Fibroblast of lung (primary cell): ENCODE measurements around the gene HOXC5. TPM values are rescaled to one million over a fixed set of nuclear protein-coding genes. Genes with fewer than 3 reads are reported as not detected.

Experiments
- DNase-seq, 2 donors: peaks; one replicate each; pipeline versions ENCODE4 v3.0.0 to v3.0.0-alpha.2; 2010; ENCODE audit warnings: low read depth in 2 of 2
- H2AFZ ChIP-seq: 2 replicates; pipeline ENCODE4 v1.5.1; 2012; ENCODE audit warnings: low read length, control low read depth, inconsistent platforms
- H3K27ac ChIP-seq: 2 replicates; pipeline ENCODE4 v1.5.1; 2011; ENCODE audit warnings: low read length, control low read depth; ENCODE audit not compliant: insufficient read depth
- H3K27me3 ChIP-seq: 2 replicates; pipeline ENCODE4 v1.5.1; 2011; ENCODE audit warnings: mild to moderate bottlenecking, low read length; ENCODE audit not compliant: control insufficient read depth, insufficient read depth
- H3K36me3 ChIP-seq: 2 replicates; pipeline ENCODE4 v1.5.1; 2011; ENCODE audit warnings: low read length; ENCODE audit not compliant: control insufficient read depth, insufficient read depth
- H3K4me1 ChIP-seq: 2 replicates; pipeline ENCODE4 v1.5.1; 2011; ENCODE audit warnings: low read length; ENCODE audit not compliant: control insufficient read depth, insufficient read depth; ENCODE audit errors: extremely low read depth
- H3K4me2 ChIP-seq: 2 replicates; pipeline ENCODE4 v1.5.1; 2011; ENCODE audit warnings: low read length, control low read depth; ENCODE audit not compliant: insufficient read depth; ENCODE audit errors: extremely low read depth
- H3K4me3 ChIP-seq, 4 experiments: fragments of 200-600 bp in 1 of 4; sonication (generic) in 1 of 4; replicated peaks in 1 of 4; 2 replicates each; pipeline ENCODE4 v1.5.1; 2011 to 2016; ENCODE audit warnings: low read length in 4 of 4, low read depth in 3 of 4, mild to moderate bottlenecking in 3 of 4, control low read depth in 2 of 4, inconsistent platforms in 1 of 4, mixed read lengths in 1 of 4; ENCODE audit not compliant: insufficient read depth in 1 of 4; ENCODE audit errors: control extremely low read depth in 1 of 4
- H3K79me2 ChIP-seq: 2 replicates; pipeline ENCODE4 v1.5.1; 2012; ENCODE audit warnings: mild to moderate bottlenecking, low read length, inconsistent platforms; ENCODE audit not compliant: control insufficient read depth, insufficient read depth
- H3K9ac ChIP-seq: 2 replicates; pipeline ENCODE4 v1.5.1; 2011; ENCODE audit warnings: mild to moderate bottlenecking, low read length, control low read depth; ENCODE audit not compliant: insufficient read depth
- H3K9me3 ChIP-seq: 2 replicates; pipeline ENCODE4 v1.5.1; 2012; ENCODE audit warnings: low read depth, low read length; ENCODE audit not compliant: control insufficient read depth, insufficient read depth
- H4K20me1 ChIP-seq: 2 replicates; pipeline ENCODE4 v1.5.1; 2011; ENCODE audit warnings: low read length; ENCODE audit not compliant: control insufficient read depth, insufficient read depth; ENCODE audit errors: extremely low read depth
- EZH2 ChIP-seq: IDR thresholded peaks from 2 replicates; pipeline ENCODE4 v1.5.1; 2012; ENCODE audit warnings: low read length, control low read depth, mild to moderate bottlenecking; ENCODE audit errors: missing control alignments
- polyA plus RNA-seq, 2 donors: library from polyadenylated mRNA; depleted of rRNA in 1 of 2; stranded (reverse) in 1 of 2; unstranded in 1 of 2; fragments of >200 nt; gene quantifications; 2 replicates each; pipeline ENCODE4 v1.2.1, GENCODE V29; 2011 to 2012; ENCODE audit warnings: missing spikeins in 1 of 2
- total RNA-seq: library from RNA; depleted of rRNA; stranded (reverse); fragments of >200 nt; gene quantifications from 2 replicates; pipeline ENCODE4 v1.2.1, GENCODE V29; 2014
- TF ChIP-seq, protein P1 (sequence below), 2 donors: IDR thresholded peaks in 1 of 2; conservative IDR thresholded peaks in 1 of 2; 1 replicate in 1 of 2; 2 replicates in 1 of 2; pipeline ENCODE4 v1.5.1; 2011 to 2012; ENCODE audit warnings: low read length in 2 of 2, control low read depth in 1 of 2, inconsistent platforms in 1 of 2, low read depth in 1 of 2, mild to moderate bottlenecking in 1 of 2

Gene HOXC5
- total and polyA plus RNA-seq, 2 donors (not counting 1 experiment from before 2014, with no cell fraction given): under 0.01 to 0.07 TPM

DNA sequence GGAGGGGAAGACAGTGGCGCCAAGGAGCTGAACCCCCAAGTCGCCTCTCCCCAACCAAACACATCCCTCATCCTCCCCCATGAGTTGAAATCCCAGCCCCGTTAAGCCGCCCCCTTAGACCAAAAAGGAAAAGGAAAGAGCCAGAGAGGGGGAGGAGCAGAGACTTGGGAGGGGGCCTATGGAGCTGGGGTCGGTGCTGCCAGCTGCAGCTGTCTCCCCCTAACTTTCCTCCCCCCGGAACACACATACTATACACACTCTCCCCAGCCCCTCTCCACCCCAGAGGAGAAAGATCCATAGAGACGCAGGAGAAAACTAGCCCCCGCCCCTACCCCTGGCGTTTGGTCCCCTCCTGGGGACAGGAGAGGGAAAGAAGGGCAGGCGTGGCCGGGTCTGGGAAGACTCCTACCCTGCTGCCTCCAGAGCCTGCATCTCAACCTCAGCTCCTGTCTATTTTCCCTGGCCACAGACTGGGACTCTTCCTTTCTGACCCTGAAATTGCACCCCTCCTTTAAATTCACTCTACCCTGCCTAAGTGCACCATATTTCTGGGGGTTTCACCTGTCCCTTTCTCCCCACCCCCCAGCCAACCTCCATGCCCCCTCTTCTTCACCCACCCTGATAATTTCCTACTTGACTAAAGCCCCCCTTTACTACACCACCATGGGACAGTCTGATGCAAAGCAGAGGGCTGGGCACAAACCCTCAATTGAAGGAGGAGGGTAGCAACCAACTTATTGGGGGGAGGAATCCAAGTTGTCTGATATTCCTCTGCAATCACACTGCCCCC lies 34.5 kb upstream of the HOXC5 start:
- no peak overlapping the region for H3K9ac ChIP-seq
- no peak overlapping the region for H3K27ac ChIP-seq
- no peak for TF ChIP-seq EZH2
- TF ChIP-seq, protein P1, sequence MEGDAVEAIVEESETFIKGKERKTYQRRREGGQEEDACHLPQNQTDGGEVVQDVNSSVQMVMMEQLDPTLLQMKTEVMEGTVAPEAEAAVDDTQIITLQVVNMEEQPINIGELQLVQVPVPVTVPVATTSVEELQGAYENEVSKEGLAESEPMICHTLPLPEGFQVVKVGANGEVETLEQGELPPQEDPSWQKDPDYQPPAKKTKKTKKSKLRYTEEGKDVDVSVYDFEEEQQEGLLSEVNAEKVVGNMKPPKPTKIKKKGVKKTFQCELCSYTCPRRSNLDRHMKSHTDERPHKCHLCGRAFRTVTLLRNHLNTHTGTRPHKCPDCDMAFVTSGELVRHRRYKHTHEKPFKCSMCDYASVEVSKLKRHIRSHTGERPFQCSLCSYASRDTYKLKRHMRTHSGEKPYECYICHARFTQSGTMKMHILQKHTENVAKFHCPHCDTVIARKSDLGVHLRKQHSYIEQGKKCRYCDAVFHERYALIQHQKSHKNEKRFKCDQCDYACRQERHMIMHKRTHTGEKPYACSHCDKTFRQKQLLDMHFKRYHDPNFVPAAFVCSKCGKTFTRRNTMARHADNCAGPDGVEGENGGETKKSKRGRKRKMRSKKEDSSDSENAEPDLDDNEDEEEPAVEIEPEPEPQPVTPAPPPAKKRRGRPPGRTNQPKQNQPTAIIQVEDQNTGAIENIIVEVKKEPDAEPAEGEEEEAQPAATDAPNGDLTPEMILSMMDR (conservative IDR thresholded peaks at IDR 0.05 in 1 of 2, IDR thresholded peaks at IDR 0.05 in 1 of 2; ENCODE audit: low read depth in 1 of 2, low read length in 2 of 2): no peak
- DNase-seq: no peak
- no peak overlapping the region for H3K4me3 ChIP-seq
- H3K4me2 ChIP-seq: no peak overlapping the region
- no peaks in the 10 kb centered on the region for H3K4me1 ChIP-seq
- H3K27me3 ChIP-seq: peaks cover 83% of the 10 kb centered on the region
- H4K20me1 ChIP-seq: no peaks in the 10 kb centered on the region
- no peaks in the 10 kb centered on the region for H3K36me3 ChIP-seq
- H2AFZ ChIP-seq: no peak overlapping the region
- no peaks in the 10 kb centered on the region for H3K79me2 ChIP-seq
- H3K9me3 ChIP-seq: no peaks in the 10 kb centered on the region

DNA sequence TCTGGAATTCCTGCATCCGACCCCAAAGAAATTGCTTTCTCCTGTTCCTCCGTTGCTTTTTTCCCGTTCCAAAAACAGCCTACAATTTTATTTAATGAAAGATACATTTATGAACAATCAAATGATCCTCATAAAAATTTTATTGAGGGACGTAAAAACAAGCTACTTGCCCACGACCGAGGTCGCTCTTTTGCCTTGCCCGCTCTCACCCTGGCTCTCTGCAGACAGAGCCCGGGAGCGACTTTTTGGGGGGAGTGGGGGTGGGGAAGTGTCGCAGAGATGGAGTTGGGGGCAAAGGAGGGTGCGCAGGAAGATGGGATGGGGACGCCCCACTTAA lies 34.0 kb upstream of the HOXC5 start:
- Histone ChIP-seq H3K79me2 (no peaks in the 10 kb centered on the region), H3K27ac (no peak overlapping the region), H3K27me3 (peaks cover 81% of the 10 kb centered on the region), H2AFZ (no peak overlapping the region), H3K9ac (no peak overlapping the region), H4K20me1 (no peaks in the 10 kb centered on the region), H3K9me3 (no peaks in the 10 kb centered on the region), H3K4me3 (no peak overlapping the region), H3K4me1 (no peaks in the 10 kb centered on the region), H3K4me2 (no peak overlapping the region), H3K36me3 (no peaks in the 10 kb centered on the region)
- no peak for DNase-seq
- TF ChIP-seq, protein P1 (conservative IDR thresholded peaks at IDR 0.05 in 1 of 2, IDR thresholded peaks at IDR 0.05 in 1 of 2; ENCODE audit: low read depth in 1 of 2, low read length in 2 of 2): no peak
- TF ChIP-seq EZH2: no peak

DNA sequence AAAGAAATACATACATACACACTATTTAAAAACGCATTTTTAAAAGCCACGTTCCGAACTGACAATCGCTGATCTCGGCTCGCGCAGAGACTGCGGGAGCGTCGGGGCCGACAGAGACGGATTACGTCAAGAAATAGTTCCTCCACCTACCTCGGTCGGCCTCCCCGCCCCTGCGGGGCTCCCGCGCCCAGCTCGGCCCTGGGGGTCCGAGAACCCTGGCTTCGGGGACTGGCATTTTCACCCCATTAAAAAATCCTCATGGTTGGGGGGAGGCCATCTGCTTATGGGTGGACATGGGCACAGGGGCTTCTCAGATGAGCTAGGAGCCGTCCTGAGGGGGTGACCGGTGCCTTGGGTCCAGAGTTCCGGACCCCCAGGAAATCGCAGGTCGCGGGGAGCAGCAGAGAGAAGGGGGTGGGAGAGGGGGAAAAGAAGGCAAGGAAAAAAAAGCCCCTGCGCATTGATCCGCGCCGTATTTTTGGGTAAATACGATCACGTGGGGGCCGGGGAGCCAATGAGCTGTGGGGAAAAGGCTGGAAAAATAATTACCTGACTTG lies 33.2 kb upstream of the HOXC5 start:
- no peak overlapping the region for H3K9ac ChIP-seq
- peak overlapping the region; percentile 82 for H3K4me2 ChIP-seq
- H3K79me2 ChIP-seq: no peaks in the 10 kb centered on the region
- H3K9me3 ChIP-seq: no peaks in the 10 kb centered on the region
- peaks cover 81% of the 10 kb centered on the region for H3K27me3 ChIP-seq
- H4K20me1 ChIP-seq: no peaks in the 10 kb centered on the region
- peak overlapping the region in 3 of 4 experiments; percentile 17 to 52 (median 43) for H3K4me3 ChIP-seq
- no peak overlapping the region for H3K27ac ChIP-seq
- H3K36me3 ChIP-seq: no peaks in the 10 kb centered on the region
- TF ChIP-seq, protein P1 (conservative IDR thresholded peaks at IDR 0.05 in 1 of 2, IDR thresholded peaks at IDR 0.05 in 1 of 2; ENCODE audit: low read depth in 1 of 2, low read length in 2 of 2): no peak
- no peak for TF ChIP-seq EZH2
- H3K4me1 ChIP-seq: no peaks in the 10 kb centered on the region
- peak in 1 of 2 donors; percentile 42 for DNase-seq
- H2AFZ ChIP-seq: no peak overlapping the region
